ENCODE measurements around the gene VPS11.

The VPS11 gene

DNA sequence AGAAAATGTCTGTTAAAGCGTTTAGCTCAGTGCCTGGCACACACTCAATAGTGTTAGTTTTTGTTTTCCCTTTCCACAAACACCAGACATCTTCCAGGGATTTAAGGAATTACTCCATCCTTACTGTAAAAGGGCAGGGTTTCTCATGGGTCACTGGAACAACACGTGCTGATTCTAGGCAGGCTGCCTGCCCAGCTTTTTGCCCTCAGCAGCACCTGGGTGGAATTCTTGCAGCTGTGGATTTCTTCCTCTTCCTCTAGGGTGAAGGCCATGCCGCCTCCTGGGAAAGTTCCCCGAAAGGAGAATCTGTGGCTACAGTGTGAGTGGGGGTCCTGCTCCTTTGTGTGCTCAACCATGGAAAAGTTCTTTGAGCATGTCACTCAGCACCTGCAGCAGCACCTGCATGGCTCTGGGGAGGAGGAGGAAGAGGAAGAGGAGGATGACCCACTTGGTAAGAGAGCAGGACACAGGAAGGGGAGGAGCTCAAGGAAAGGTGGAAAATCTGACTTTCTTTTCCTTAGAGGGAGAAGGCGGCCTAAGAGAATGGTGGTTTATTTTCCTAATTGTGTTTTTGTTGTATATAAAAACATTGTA is 59.2 kb downstream of the VPS11 start:
- DNase-seq = no peak

- no peak for DNase-seq
These were observed 63.0 kb downstream of the VPS11 start for GRCh38 chr11:119130662-119131061.
